ENCODE results near the gene ADAMTS19. TPM values are rescaled to one million over a fixed set of nuclear protein-coding genes. Genes with fewer than 3 reads are reported as not detected.

Gene ADAMTS19
- total and polyA plus RNA-seq, 9 donors: 0.18 to 23.5 (median 2.2) TPM

DNA sequence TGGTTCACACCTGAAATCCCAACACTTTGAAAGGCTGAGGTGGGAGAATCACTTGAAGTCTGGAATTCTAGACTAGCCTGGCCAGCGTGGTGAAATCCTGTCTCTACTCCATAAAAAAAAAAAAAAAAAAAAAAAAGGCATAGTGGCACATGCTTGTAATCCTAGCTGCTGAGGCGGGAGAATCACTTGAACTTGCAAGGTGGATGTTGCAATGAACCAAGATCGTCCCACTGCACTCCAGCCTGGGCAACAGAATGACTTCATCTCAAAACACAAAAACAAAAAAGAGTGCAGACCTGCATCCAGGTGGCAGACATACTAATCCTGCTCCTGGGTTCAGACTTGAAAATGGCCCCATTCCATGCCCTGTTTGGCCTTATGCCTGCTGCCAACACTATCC, 21.8 kb upstream of the ADAMTS19 start:
- no peaks in the 10 kb centered on the region for H3K27me3 ChIP-seq
- TF ChIP-seq, protein P1, sequence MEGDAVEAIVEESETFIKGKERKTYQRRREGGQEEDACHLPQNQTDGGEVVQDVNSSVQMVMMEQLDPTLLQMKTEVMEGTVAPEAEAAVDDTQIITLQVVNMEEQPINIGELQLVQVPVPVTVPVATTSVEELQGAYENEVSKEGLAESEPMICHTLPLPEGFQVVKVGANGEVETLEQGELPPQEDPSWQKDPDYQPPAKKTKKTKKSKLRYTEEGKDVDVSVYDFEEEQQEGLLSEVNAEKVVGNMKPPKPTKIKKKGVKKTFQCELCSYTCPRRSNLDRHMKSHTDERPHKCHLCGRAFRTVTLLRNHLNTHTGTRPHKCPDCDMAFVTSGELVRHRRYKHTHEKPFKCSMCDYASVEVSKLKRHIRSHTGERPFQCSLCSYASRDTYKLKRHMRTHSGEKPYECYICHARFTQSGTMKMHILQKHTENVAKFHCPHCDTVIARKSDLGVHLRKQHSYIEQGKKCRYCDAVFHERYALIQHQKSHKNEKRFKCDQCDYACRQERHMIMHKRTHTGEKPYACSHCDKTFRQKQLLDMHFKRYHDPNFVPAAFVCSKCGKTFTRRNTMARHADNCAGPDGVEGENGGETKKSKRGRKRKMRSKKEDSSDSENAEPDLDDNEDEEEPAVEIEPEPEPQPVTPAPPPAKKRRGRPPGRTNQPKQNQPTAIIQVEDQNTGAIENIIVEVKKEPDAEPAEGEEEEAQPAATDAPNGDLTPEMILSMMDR (IDR thresholded peaks at IDR 0.05): no peak
- no peak for TF ChIP-seq EP300 (IDR thresholded peaks at IDR 0.05)
- H3K36me3 ChIP-seq: no peaks in the 10 kb centered on the region
- H3K27ac ChIP-seq: no peak overlapping the region
- intact Hi-C loops (cut with DNase I): no loop called here
- H3K4me3 ChIP-seq: no peak overlapping the region
- DNase-seq: no peak
- WGBS, 3 donors: 91 to 95% (median 95%) methylated on average over 3 of the region's 3 CpGs
- no peaks in the 10 kb centered on the region for H3K4me1 ChIP-seq (ENCODE audit: insufficient read depth)
- no peaks in the 10 kb centered on the region for H3K9me3 ChIP-seq

DNA sequence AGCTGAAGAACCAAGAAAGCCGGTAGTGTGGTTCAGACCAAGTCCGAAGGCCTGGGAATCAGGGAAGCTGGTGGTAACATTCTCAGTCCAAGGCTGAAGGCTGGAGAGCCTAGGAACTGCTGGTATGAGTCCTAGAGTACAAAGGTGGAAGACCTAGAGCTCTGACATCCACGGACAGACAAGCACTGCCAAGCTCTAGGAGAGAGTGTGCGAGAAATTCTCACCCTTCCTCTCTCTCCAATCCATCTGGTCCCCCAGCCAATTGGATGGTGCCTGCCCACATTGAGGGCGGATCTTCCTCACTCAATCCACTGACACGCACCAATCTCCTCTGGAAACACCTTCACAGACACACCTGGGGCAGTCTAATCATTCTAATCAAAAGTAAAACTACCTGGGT, 19.7 kb upstream of the ADAMTS19 start:
- no peaks in the 10 kb centered on the region for H3K27me3 ChIP-seq
- TF ChIP-seq POLR2A (IDR thresholded peaks at IDR 0.05): no peak
- no peak for TF ChIP-seq EP300 (IDR thresholded peaks at IDR 0.05)
- TF ChIP-seq, protein P1 (IDR thresholded peaks at IDR 0.05): no peak
- DNase-seq: no peak
- no peaks in the 10 kb centered on the region for H3K4me1 ChIP-seq (ENCODE audit: insufficient read depth)
- H3K9me3 ChIP-seq: no peaks in the 10 kb centered on the region
- H3K27ac ChIP-seq: no peak overlapping the region
- H3K36me3 ChIP-seq: no peaks in the 10 kb centered on the region
- no peak overlapping the region for H3K4me3 ChIP-seq
- 81 to 94% (median 90%) methylated on average over 6 of the region's 6 CpGs for WGBS, 3 donors
- intact Hi-C loops (cut with DNase I): no loop called here

DNA sequence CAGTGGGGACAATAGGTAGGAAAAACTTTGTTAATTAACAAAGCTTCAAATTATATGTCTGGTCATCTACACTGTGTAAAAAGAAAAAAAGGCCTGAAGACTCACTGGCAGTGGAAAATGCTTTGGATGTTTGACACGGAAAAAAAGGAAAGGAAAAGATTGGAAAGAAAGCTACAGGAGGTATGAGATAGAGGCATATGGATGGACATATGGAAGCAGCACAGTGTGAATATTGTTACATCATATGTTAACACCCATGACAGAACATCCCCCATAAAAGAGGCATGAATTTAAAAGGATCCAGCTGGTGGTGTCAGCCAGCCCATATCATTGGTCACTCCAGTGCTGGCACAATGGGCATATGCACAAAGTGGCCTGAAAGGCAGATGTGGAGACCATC, 19.0 kb upstream of the ADAMTS19 start:
- no peaks in the 10 kb centered on the region for H3K27me3 ChIP-seq
- no peaks in the 10 kb centered on the region for H3K9me3 ChIP-seq
- DNase-seq: no peak
- H3K27ac ChIP-seq: no peak overlapping the region
- WGBS, 3 donors: 70 to 86% (median 80%) methylated on average over 1 of the region's 1 CpG
- no peaks in the 10 kb centered on the region for H3K4me1 ChIP-seq (ENCODE audit: insufficient read depth)
- intact Hi-C loops (cut with DNase I): no loop called here
- TF ChIP-seq, protein P1 (IDR thresholded peaks at IDR 0.05): no peak
- TF ChIP-seq EP300 (IDR thresholded peaks at IDR 0.05): no peak
- no peak for TF ChIP-seq POLR2A (IDR thresholded peaks at IDR 0.05)
- no peak overlapping the region for H3K4me3 ChIP-seq
- no peaks in the 10 kb centered on the region for H3K36me3 ChIP-seq

DNA sequence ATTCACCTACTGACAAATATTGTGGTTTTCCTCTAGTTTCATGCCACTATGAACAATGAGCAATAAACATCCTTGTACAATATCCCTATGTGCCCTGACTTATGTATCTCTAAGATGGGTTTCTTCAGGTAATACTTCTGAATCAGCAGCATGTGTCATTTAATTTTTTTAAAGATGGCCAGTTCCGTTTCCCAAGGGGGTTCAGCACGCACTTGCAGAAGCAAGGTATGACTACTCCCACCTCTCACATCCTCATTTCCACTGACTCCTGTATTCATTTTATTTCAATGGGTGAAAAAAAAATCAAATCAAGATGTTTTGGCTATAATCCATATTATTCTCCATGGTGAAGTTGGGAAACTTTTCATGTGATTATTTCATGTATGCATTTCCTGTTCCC, 14.7 kb upstream of the ADAMTS19 start:
- Histone ChIP-seq H3K36me3 (no peaks in the 10 kb centered on the region), H3K4me1 (ENCODE audit: insufficient read depth) (no peaks in the 10 kb centered on the region), H3K27me3 (no peaks in the 10 kb centered on the region), H3K4me3 (no peak overlapping the region), H3K27ac (no peak overlapping the region), H3K9me3 (no peaks in the 10 kb centered on the region)
- TF ChIP-seq, protein P1 (IDR thresholded peaks at IDR 0.05): no peak
- TF ChIP-seq EP300 (IDR thresholded peaks at IDR 0.05) (no peak), POLR2A (IDR thresholded peaks at IDR 0.05) (no peak)
- no peak for DNase-seq
- 90 to 93% (median 91%) methylated on average over 2 of the region's 2 CpGs for WGBS, 3 donors
- intact Hi-C loops (cut with DNase I): no loop called here

DNA sequence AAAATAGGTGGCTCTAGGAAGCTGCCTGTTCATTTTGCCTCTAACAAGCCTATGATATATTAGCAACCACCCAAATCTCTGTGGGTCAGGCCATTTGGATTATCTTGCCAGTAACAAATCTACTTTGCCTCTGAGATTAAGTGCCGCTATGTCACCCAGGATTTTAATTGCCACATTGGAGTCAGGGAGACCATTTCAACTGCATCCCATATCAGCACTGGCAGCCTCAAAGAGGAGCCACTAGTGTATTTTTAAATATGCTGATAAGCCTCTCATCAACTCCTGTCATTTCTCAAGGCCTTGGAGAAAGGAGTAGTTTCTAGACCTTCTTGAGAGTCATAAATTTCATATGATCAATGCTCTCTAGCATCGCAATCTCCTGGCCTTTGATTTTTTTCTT, 12.1 kb upstream of the ADAMTS19 start:
- TF ChIP-seq POLR2A (IDR thresholded peaks at IDR 0.05) (no peak), EP300 (IDR thresholded peaks at IDR 0.05) (no peak)
- TF ChIP-seq, protein P1 (IDR thresholded peaks at IDR 0.05): no peak
- intact Hi-C loops (cut with DNase I): no loop called here
- Histone ChIP-seq H3K4me1 (ENCODE audit: insufficient read depth) (no peaks in the 10 kb centered on the region), H3K36me3 (no peaks in the 10 kb centered on the region), H3K9me3 (no peaks in the 10 kb centered on the region), H3K4me3 (no peak overlapping the region), H3K27me3 (no peaks in the 10 kb centered on the region), H3K27ac (no peak overlapping the region)
- DNase-seq: no peak
- 58 to 68% (median 64%) methylated on average over 2 of the region's 2 CpGs for WGBS, 3 donors

Measured in ovary (tissue), 9 donors.